H9 (cell line): Measurements from ENCODE around the gene MIER2. TPM values are rescaled to one million over a fixed set of nuclear protein-coding genes. Genes with fewer than 3 reads are reported as not detected.
A peak's percentile ranks its signal among the peaks of the same experiment; 100 is the strongest.

Source experiments
- DNase-seq: peaks from one replicate; pipeline ENCODE4 v3.0.0-alpha.2; 2017
- H2AFZ ChIP-seq: one replicate; pipeline ENCODE4 v1.6.1; 2013; ENCODE audit warnings: mild to moderate bottlenecking, low read length, control low read depth, moderate library complexity
- H2AK5ac ChIP-seq: 2 replicates; pipeline ENCODE4 v1.6.1; 2013; ENCODE audit warnings: low read length, control low read depth, mixed read lengths; ENCODE audit not compliant: insufficient read length
- H2BK120ac ChIP-seq: one replicate; pipeline ENCODE4 v1.6.1; 2013; ENCODE audit warnings: low read depth, mild to moderate bottlenecking, low read length, control low read depth, inconsistent platforms; ENCODE audit not compliant: poor library complexity, severe bottlenecking
- H2BK12ac ChIP-seq: 2 replicates; pipeline ENCODE4 v1.6.1; 2013; ENCODE audit warnings: low read length, control low read depth, mixed read lengths, low read depth; ENCODE audit not compliant: insufficient read length
- H2BK15ac ChIP-seq: 2 replicates; pipeline ENCODE4 v1.6.1; 2013; ENCODE audit warnings: low read depth, low read length, control low read depth
- H2BK20ac ChIP-seq: one replicate; pipeline ENCODE4 v1.6.1; 2013; ENCODE audit warnings: low read depth, mild to moderate bottlenecking, low read length, control low read depth, inconsistent platforms; ENCODE audit not compliant: poor library complexity, severe bottlenecking
- H2BK5ac ChIP-seq: 2 replicates; pipeline ENCODE4 v1.6.1; 2013; ENCODE audit warnings: low read length, control low read depth, mixed read lengths; ENCODE audit not compliant: insufficient read length
- H3K14ac ChIP-seq: 2 replicates; pipeline ENCODE4 v1.6.1; 2013; ENCODE audit warnings: low read length, control low read depth; ENCODE audit not compliant: insufficient read depth
- H3K18ac ChIP-seq: 2 replicates; pipeline ENCODE4 v1.6.1; 2013; ENCODE audit warnings: low read depth, mild to moderate bottlenecking, mixed read lengths, low read length, control low read depth; ENCODE audit not compliant: insufficient read length
- H3K23ac ChIP-seq: 2 replicates; pipeline ENCODE4 v1.6.1; 2013; ENCODE audit warnings: low read length, control low read depth, mixed read lengths, low read depth; ENCODE audit not compliant: insufficient read length
- H3K23me2 ChIP-seq: 2 replicates; pipeline ENCODE4 v1.6.1; 2013; ENCODE audit warnings: low read depth, mild to moderate bottlenecking, mixed read lengths, low read length, control low read depth; ENCODE audit not compliant: insufficient read length, poor library complexity, severe bottlenecking
- H3K27ac ChIP-seq: 2 replicates; pipeline ENCODE4 v1.5.1; 2013; ENCODE audit warnings: low read length, control low read depth, mixed read lengths, low read depth; ENCODE audit not compliant: insufficient read length
- H3K27me3 ChIP-seq: 2 replicates; pipeline ENCODE4 v1.6.1; 2013; ENCODE audit warnings: low read length, control low read depth, inconsistent platforms; ENCODE audit not compliant: insufficient read depth
- H3K4ac ChIP-seq: 2 replicates; pipeline ENCODE4 v1.6.1; 2013; ENCODE audit warnings: low read depth, mild to moderate bottlenecking, control low read depth, inconsistent platforms, low read length, moderate library complexity
- H3K4me1 ChIP-seq: 2 replicates; pipeline ENCODE4 v1.6.1; 2013; ENCODE audit warnings: low read length, control low read depth, inconsistent platforms; ENCODE audit not compliant: insufficient read depth
- H3K4me2 ChIP-seq: 2 replicates; pipeline ENCODE4 v1.6.1; 2013; ENCODE audit warnings: low read length, control low read depth, mixed read lengths; ENCODE audit not compliant: insufficient read length, insufficient read depth
- H3K56ac ChIP-seq: 2 replicates; pipeline ENCODE4 v1.6.1; 2013; ENCODE audit warnings: low read depth, mild to moderate bottlenecking, mixed read lengths, low read length, control low read depth; ENCODE audit not compliant: insufficient read length
- H3K79me1 ChIP-seq: 2 replicates; pipeline ENCODE4 v1.6.1; 2013; ENCODE audit warnings: low read depth, mild to moderate bottlenecking, moderate library complexity, low read length, control low read depth, inconsistent platforms; ENCODE audit not compliant: insufficient read depth, poor library complexity, severe bottlenecking
- H3K79me2 ChIP-seq: 2 replicates; pipeline ENCODE4 v1.6.1; 2013; ENCODE audit warnings: low read length, control low read depth, inconsistent platforms; ENCODE audit not compliant: insufficient read depth
- H3K9ac ChIP-seq: 2 replicates; pipeline ENCODE4 v1.6.1; 2013; ENCODE audit warnings: low read length, control low read depth, mixed read lengths; ENCODE audit not compliant: insufficient read length; ENCODE audit errors: extremely low read depth
- H3K9me3 ChIP-seq: one replicate; pipeline ENCODE4 v1.6.1; 2013; ENCODE audit warnings: low read depth, low read length, inconsistent platforms; ENCODE audit not compliant: control insufficient read depth
- H3T11ph ChIP-seq: one replicate; pipeline ENCODE4 v1.6.1; 2013; ENCODE audit warnings: mild to moderate bottlenecking, low read length, control low read depth, inconsistent platforms
- H4K20me1 ChIP-seq: one replicate; pipeline ENCODE4 v1.6.1; 2013; ENCODE audit not compliant: control insufficient read depth, insufficient read length, insufficient read depth
- H4K5ac ChIP-seq: 2 replicates; pipeline ENCODE4 v1.6.1; 2013; ENCODE audit warnings: low read depth, mild to moderate bottlenecking, mixed read lengths, low read length, control low read depth; ENCODE audit not compliant: insufficient read length
- H4K8ac ChIP-seq: replicated peaks from 2 replicates; pipeline ENCODE4 v1.6.1; 2013; ENCODE audit warnings: low read length, control low read depth, mixed read lengths, low read depth; ENCODE audit not compliant: insufficient read length
- H4K91ac ChIP-seq: 2 replicates; pipeline ENCODE4 v1.6.1; 2013; ENCODE audit warnings: low read depth, mild to moderate bottlenecking, moderate library complexity, mixed read lengths, low read length, control low read depth; ENCODE audit not compliant: insufficient read length
- H3K27ac Mint-ChIP-seq, 3 experiments: 2 replicates in 2 of 3; 3 replicates in 1 of 3; pipeline ENCODE4 v1.8.0; 2020 to 2021; ENCODE audit warnings: mixed read lengths in 3 of 3, mild to moderate bottlenecking in 1 of 3, moderate library complexity in 1 of 3
- H3K27me3 Mint-ChIP-seq: 2 replicates; pipeline ENCODE4 v1.8.0; 2021; ENCODE audit warnings: low read depth, mild to moderate bottlenecking, moderate library complexity, mixed read lengths
- H3K36me3 Mint-ChIP-seq, 3 experiments: 2 replicates in 2 of 3; 3 replicates in 1 of 3; pipeline ENCODE4 v1.8.0; 2020 to 2021; ENCODE audit warnings: low read depth in 3 of 3, mixed read lengths in 3 of 3; ENCODE audit not compliant: insufficient read depth in 1 of 3
- H3K4me1 Mint-ChIP-seq, 2 experiments: 2 replicates each; pipeline ENCODE4 v1.8.0; 2020; ENCODE audit warnings: mixed read lengths in 2 of 2
- H3K4me3 Mint-ChIP-seq, 2 experiments: 2 replicates in 1 of 2; 3 replicates in 1 of 2; pipeline ENCODE4 v1.8.0; 2020 to 2021; ENCODE audit warnings: mild to moderate bottlenecking in 2 of 2, mixed read lengths in 2 of 2, moderate library complexity in 1 of 2
- H3K9me3 Mint-ChIP-seq, 2 experiments: 2 replicates in 1 of 2; 3 replicates in 1 of 2; pipeline ENCODE4 v1.8.0; 2020; ENCODE audit warnings: mild to moderate bottlenecking in 2 of 2, mixed read lengths in 2 of 2, moderate library complexity in 1 of 2
- CTCF ChIP-seq: fragments of 200-600 bp; sonication (generic); conservative IDR thresholded peaks from 3 replicates; pipeline ENCODE4 v1.8.0; 2021; ENCODE audit warnings: antibody characterized with exemption, mild to moderate bottlenecking
- WGBS: extraction: QIAGEN DNeasy Blood & Tissue Kit; methylation state at CpG from one replicate; pipeline ENCODE4 v1.1.7; 2013; ENCODE audit warnings: missing lambda C conversion rate, low lambda C conversion rate, mixed read lengths; ENCODE audit not compliant: insufficient read length; ENCODE audit errors: extremely low coverage; 5-methylcytosine and 5-hydroxymethylcytosine counted together
- total RNA-seq: library from RNA; stranded (reverse); gene quantifications from 2 replicates; pipeline ENCODE4 v1.2.1, GENCODE V29; 2021

MIER2 gene
- total RNA-seq, 1 experiment from 2014 or later, result 60.5 TPM

DNA sequence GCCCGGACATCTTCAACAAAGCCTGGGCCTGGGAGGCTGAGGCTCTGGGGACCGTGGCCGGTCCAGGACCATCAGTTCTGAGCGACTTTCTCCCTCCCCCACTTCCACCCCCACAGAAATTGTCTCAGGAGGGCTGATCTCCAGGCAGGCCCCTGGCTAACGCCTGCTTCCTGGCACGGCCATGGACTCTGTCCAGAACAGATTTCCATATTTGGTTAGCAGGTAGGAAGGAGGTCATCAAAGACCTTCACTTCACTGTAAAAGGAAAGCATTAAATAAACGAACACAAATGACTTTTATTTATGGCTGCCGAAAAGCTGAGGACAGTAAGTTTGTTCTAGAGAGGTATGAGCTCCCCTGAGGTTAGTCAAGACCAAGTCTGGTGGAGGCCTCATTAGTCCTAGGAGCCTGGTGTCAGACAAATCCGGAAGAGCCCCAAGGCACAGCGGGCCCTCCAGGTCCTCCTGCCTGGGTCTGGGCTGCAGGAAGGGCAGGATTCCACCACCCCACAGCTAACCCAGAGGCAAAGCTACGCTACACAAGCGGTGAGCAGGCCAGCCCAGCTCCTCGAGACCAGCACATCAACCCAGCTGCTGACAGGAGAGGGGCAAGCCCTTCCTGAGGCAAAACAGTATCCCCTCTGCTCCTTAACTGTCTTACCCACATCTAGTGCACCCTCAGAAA, 48.8 kb downstream of the MIER2 start:
- H3K27me3 Mint-ChIP-seq, result peaks cover 29% of the 10 kb centered on the region
- Histone ChIP-seq H2BK120ac (no peak overlapping the region), H2BK5ac (no peak overlapping the region), H3K9me3 (no peaks in the 10 kb centered on the region), H2BK20ac (no peak overlapping the region), H2AK5ac (no peak overlapping the region), H3K79me1 (no peaks in the 10 kb centered on the region), H3K18ac (no peak overlapping the region), H3K23me2 (peaks cover 9% of the 10 kb centered on the region), H3K79me2 (no peaks in the 10 kb centered on the region), H3K27me3 (no peaks in the 10 kb centered on the region; the same call in 1 of the 2 replicates), H3K14ac (no peak overlapping the region), H4K5ac (no peak overlapping the region), H4K8ac (no peak overlapping the region), H3K23ac (no peak overlapping the region), H3K4ac (no peak overlapping the region), H2BK12ac (no peak overlapping the region), H3T11ph (no peak overlapping the region), H4K20me1 (no peaks in the 10 kb centered on the region), H2AFZ (no peak overlapping the region), H3K4me1 (peaks cover 2% of the 10 kb centered on the region), H2BK15ac (no peak overlapping the region), H3K4me2 (no peak overlapping the region), H3K27ac (no peak overlapping the region), H4K91ac (no peak overlapping the region), H3K56ac (no peak overlapping the region), H3K9ac (no peak overlapping the region)
- peaks cover 0 to 2% (median 0%) of the 10 kb centered on the region in 3 experiments; a peak in 2 of 7 replicates for H3K36me3 Mint-ChIP-seq
- TF ChIP-seq CTCF, result no peak
- H3K9me3 Mint-ChIP-seq, result peaks cover 6% of the 10 kb centered on the region in 2 experiments; a peak in 4 of 5 replicates
- H3K4me3 Mint-ChIP-seq, result peak overlapping the region in 1 of 2 experiments; percentile 71; a peak in 1 of 5 replicates
- WGBS, result no CpG with 5 or more reads among the region's 13 CpGs
- DNase-seq, result no peak
- peaks cover 25 to 27% of the 10 kb centered on the region in 2 experiments for H3K4me1 Mint-ChIP-seq
- peak overlapping the region in 1 of 3 experiments; percentile 84; a peak in 3 of 7 replicates for H3K27ac Mint-ChIP-seq
